Caco-2 (cell line): ENCODE results near the gene PPFIBP1. TPM values are rescaled to one million over a fixed set of nuclear protein-coding genes. Genes with fewer than 3 reads are reported as not detected.
"Not testable (repeated sequence)": the region's sequence is repeated elsewhere in the genome, so short reads cannot be mapped to it uniquely, and the experiment has no call there.

Experiments used
- BruUV-seq: library from RNA; stranded (reverse); fragments of 400-500 nt; replicated peaks from 2 replicates; lab custom pipeline; 2021; lab: Mats Ljungman, UMichigan
- CTCF ChIA-PET: fragments of 300-600 bp; sonication (Branson Sonifier 250); formaldehyde crosslinking; loops from one replicate; lab custom pipeline; 2022; ENCODE audit warnings: antibody characterized with exemption; lab: Charles Lee
- POLR2A ChIA-PET: fragments of 300-600 bp; sonication (Branson Sonifier 250); formaldehyde crosslinking; loops from one replicate; lab custom pipeline; 2022; ENCODE audit warnings: antibody characterized with exemption; lab: Charles Lee
- DNase-seq, 2 experiments: peaks; one replicate each; pipeline versions ENCODE4 v3.0.0 to v3.0.0-alpha.2; 2020 to 2022
- H3K27me3 ChIP-seq: replicated peaks from 2 replicates; pipeline ENCODE4 v1.6.0; 2011; ENCODE audit warnings: low read length; ENCODE audit not compliant: control insufficient read depth, insufficient read depth
- H3K36me3 ChIP-seq: 2 replicates; pipeline ENCODE4 v1.5.1; 2011; ENCODE audit warnings: low read length; ENCODE audit not compliant: control insufficient read depth, insufficient read depth
- H3K4me1 ChIP-seq: fragments of 250-450 bp; sonication (Bioruptor Pico); 2 replicates; pipeline ENCODE4 v1.5.1; 2020; ENCODE audit warnings: mild to moderate bottlenecking
- H3K4me3 ChIP-seq: 2 replicates; pipeline ENCODE4 v1.5.1; 2011; ENCODE audit warnings: low read depth, mild to moderate bottlenecking, control low read depth, low read length
- H3K9me3 ChIP-seq: fragments of 250-450 bp; sonication (Bioruptor Pico); 2 replicates; pipeline ENCODE4 v1.5.1; 2020; ENCODE audit warnings: mild to moderate bottlenecking, moderate library complexity
- H3K27ac Mint-ChIP-seq: one replicate; pipeline ENCODE4 v1.8.0; 2022; ENCODE audit warnings: mixed read lengths; ENCODE audit not compliant: unreplicated experiment
- H3K27me3 Mint-ChIP-seq: one replicate; pipeline ENCODE4 v1.8.0; 2022; ENCODE audit warnings: mixed read lengths; ENCODE audit not compliant: insufficient read depth, unreplicated experiment
- H3K36me3 Mint-ChIP-seq: one replicate; pipeline ENCODE4 v1.8.0; 2022; ENCODE audit warnings: mild to moderate bottlenecking, mixed read lengths; ENCODE audit not compliant: insufficient read depth, unreplicated experiment
- H3K4me1 Mint-ChIP-seq: one replicate; pipeline ENCODE4 v1.8.0; 2022; ENCODE audit warnings: low read depth, mixed read lengths; ENCODE audit not compliant: unreplicated experiment
- H3K4me3 Mint-ChIP-seq: one replicate; pipeline ENCODE4 v1.8.0; 2022; ENCODE audit warnings: mild to moderate bottlenecking, moderate library complexity, mixed read lengths; ENCODE audit not compliant: unreplicated experiment
- H3K9me3 Mint-ChIP-seq: one replicate; pipeline ENCODE4 v1.8.0; 2022; ENCODE audit warnings: mixed read lengths; ENCODE audit not compliant: unreplicated experiment
- CTCF ChIP-seq, 2 experiments: fragments of 200-600 bp in 1 of 2; IDR thresholded peaks; 1 replicate in 1 of 2; 2 replicates in 1 of 2; pipeline versions ENCODE4 v1.5.1 to v1.8.0; 2011 to 2022; ENCODE audit warnings: antibody characterized with exemption in 1 of 2, control low read depth in 1 of 2, inconsistent platforms in 1 of 2, low read depth in 1 of 2, low read length in 1 of 2, mild to moderate bottlenecking in 1 of 2, moderate library complexity in 1 of 2; ENCODE audit not compliant: insufficient read depth in 1 of 2, severe bottlenecking in 1 of 2, unreplicated experiment in 1 of 2
- intact Hi-C: fragments of 100-400 bp; cut with micrococcal nuclease; formaldehyde crosslinking; loops from one replicate; pipeline ENCODE4 v1.10.0; 2022; ENCODE audit not compliant: unreplicated experiment
- total RNA-seq: library from RNA; stranded (reverse); gene quantifications from 2 replicates; pipeline ENCODE4 v1.2.3, GENCODE V29; 2022

PPFIBP1 gene
- total RNA-seq, 1 experiment from 2014 or later, result 109 TPM

- peak in 1 of 2 experiments; percentile 49 for DNase-seq
- Mint-ChIP-seq H3K27ac (no peak overlapping the region), H3K4me3 (no peak overlapping the region), H3K36me3 (peaks cover 55% of the 10 kb centered on the region), H3K27me3 (no peaks in the 10 kb centered on the region), H3K9me3 (no peaks in the 10 kb centered on the region), H3K4me1 (no peaks in the 10 kb centered on the region)
- intact Hi-C loops, result loop anchor here (1.0 to 10.0 kb wide), 6 partner anchors 48 to 1232 kb away; no protein-coding TSS in a partner anchor
- Histone ChIP-seq H3K4me3 (no peak overlapping the region), H3K27me3 (no peaks in the 10 kb centered on the region), H3K4me1 (no peaks in the 10 kb centered on the region), H3K9me3 (no peaks in the 10 kb centered on the region), H3K36me3 (peaks cover 3% of the 10 kb centered on the region; the same call in 1 of the 2 replicates)
- peak; percentile 89 to 93 for TF ChIP-seq CTCF (IDR thresholded peaks at IDR 0.05; ENCODE audit: insufficient read depth in 1 of 2, low read depth in 1 of 2, low read length in 1 of 2, severe bottlenecking in 1 of 2, unreplicated experiment in 1 of 2)
- ChIA-PET CTCF (interaction anchor here (0.6 to 1.1 kb wide), 3 partner anchors 9 to 208 kb away, joined by 5 to 6 read pairs (median 5); no protein-coding TSS in a partner anchor), POLR2A (interaction anchor here (1.1 kb wide), 1 partner anchor 46 kb away, joined by 9 read pairs; no protein-coding TSS in a partner anchor)
- BruUV-seq, result no TSS peak
Measured at GRCh38 chr12:27733052-27733656, 209.1 kb downstream of the PPFIBP1 start.

DNA sequence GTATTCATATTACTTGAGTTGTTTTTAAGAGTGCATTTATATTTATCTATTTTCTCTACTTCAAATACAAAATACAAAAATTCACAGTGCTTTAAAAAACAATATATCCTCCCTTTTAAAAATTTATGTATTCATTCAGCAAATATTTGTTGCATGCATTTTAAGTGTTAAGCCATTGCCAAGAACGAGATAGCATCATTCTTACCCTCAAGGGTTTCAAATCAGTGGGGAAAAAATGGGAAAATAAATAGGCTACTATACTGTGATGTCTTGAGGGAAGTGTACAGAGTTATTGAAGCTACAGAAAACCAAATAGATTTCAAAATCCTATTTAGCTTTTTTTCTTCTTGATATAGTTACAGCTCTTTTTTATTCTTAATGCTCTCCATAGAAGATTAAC is 209.8 kb downstream of the PPFIBP1 start:
- no peak overlapping the region for H3K4me3 ChIP-seq
- intact Hi-C loops, result loop anchor here (1.0 to 10.0 kb wide), 6 partner anchors 48 to 1231 kb away; no protein-coding TSS in a partner anchor
- BruUV-seq, result no TSS peak
- no peaks in the 10 kb centered on the region for H3K27me3 Mint-ChIP-seq
- POLR2A ChIA-PET, result no interaction called here
- no peak for DNase-seq
- CTCF ChIA-PET, result interaction anchor here (0.6 to 1.1 kb wide), 3 partner anchors 9 to 207 kb away, joined by 5 to 6 read pairs (median 5); no protein-coding TSS in a partner anchor
- no peak overlapping the region for H3K4me3 Mint-ChIP-seq
- peaks cover 61% of the 10 kb centered on the region for H3K36me3 Mint-ChIP-seq
- no peak overlapping the region for H3K27ac Mint-ChIP-seq
- H3K4me1 ChIP-seq, result no peaks in the 10 kb centered on the region
- peaks cover 3% of the 10 kb centered on the region; the same call in 1 of the 2 replicates for H3K36me3 ChIP-seq
- no peaks in the 10 kb centered on the region for H3K9me3 Mint-ChIP-seq
- TF ChIP-seq CTCF (IDR thresholded peaks at IDR 0.05; ENCODE audit: insufficient read depth in 1 of 2, low read depth in 1 of 2, low read length in 1 of 2, severe bottlenecking in 1 of 2, unreplicated experiment in 1 of 2), result no peak
- no peaks in the 10 kb centered on the region for H3K4me1 Mint-ChIP-seq
- no peaks in the 10 kb centered on the region for H3K9me3 ChIP-seq
- H3K27me3 ChIP-seq, result no peaks in the 10 kb centered on the region

- H3K27me3 Mint-ChIP-seq, H3K4me3 ChIP-seq, POLR2A ChIA-PET, H3K9me3 Mint-ChIP-seq, H3K4me1 Mint-ChIP-seq, H3K9me3 ChIP-seq, H3K27ac Mint-ChIP-seq, H3K4me3 Mint-ChIP-seq, H3K27me3 ChIP-seq, H3K4me1 ChIP-seq, H3K36me3 ChIP-seq, BruUV-seq, DNase-seq: not testable (repeated sequence)
- intact Hi-C loops, result loop anchor here (10.0 kb wide), 1 partner anchor 1230 kb away; no protein-coding TSS in a partner anchor
- CTCF ChIA-PET, result interaction anchor here (1.1 kb wide), 1 partner anchor 87 kb away, joined by 5 read pairs; no protein-coding TSS in a partner anchor
- peaks cover 66% of the 10 kb centered on the region for H3K36me3 Mint-ChIP-seq
Measured at GRCh38 chr12:27734321-27734720, 210.3 kb downstream of the PPFIBP1 start.
